GM19238 (cell line): Measurements from ENCODE around the gene CRTAC1.

Source experiments
- DNase-seq: peaks from one replicate; pipeline ENCODE4 v3.0.0; 2011; ENCODE audit warnings: low spot score; ENCODE audit not compliant: insufficient read length

CRTAC1 gene

GRCh38 chr10:97924678-97925077 is 105.7 kb downstream of the CRTAC1 start:
- no peak for DNase-seq

GRCh38 chr10:97923476-97923875 is 106.9 kb downstream of the CRTAC1 start:
- no peak for DNase-seq

- DNase-seq, result no peak
These were observed 107.4 kb downstream of the CRTAC1 start for GRCh38 chr10:97923057-97923456.

DNA sequence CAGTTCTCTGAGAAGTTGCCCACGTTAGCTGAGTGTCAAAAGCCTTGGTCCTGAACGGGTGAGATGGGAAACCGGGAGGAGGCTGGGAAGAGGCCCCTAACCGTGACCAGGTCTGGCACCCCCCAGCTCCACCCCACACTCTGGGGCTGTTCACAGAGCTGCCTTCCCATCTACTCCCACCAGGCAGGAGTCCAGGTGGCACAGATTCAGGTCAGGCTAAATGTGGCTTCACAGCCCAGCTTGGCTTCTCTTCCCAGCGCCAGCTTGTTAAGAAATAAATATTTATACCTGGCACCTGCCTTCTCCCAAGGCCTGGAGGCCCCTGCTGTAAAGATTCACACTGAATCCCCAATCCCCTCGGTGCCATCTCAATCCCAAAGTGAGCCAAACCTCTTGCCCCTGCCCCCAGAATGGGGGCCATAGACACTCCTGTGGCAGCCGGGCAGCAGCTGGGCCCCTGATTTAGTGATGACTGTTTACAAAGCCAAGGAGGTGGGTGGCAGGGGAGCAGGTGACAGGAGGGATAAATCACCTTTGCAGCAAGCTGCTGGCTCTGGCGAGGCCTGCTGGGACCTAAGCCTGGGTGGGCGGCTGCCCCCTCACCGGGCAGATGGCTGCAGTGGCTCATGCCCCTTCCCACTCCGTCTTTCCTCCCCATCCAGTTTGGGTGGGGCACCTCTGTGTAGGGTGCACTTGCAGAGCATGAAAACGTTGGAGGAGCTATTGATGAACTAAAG is 108.2 kb downstream of the CRTAC1 start:
- DNase-seq, result no peak

- DNase-seq, result no peak
These were observed 108.8 kb downstream of the CRTAC1 start for GRCh38 chr10:97921581-97922021.

- DNase-seq, result no peak
These were observed 109.6 kb downstream of the CRTAC1 start for GRCh38 chr10:97920865-97921264.

- DNase-seq, result no peak
These were observed 111.4 kb downstream of the CRTAC1 start for GRCh38 chr10:97919012-97919411.

DNA sequence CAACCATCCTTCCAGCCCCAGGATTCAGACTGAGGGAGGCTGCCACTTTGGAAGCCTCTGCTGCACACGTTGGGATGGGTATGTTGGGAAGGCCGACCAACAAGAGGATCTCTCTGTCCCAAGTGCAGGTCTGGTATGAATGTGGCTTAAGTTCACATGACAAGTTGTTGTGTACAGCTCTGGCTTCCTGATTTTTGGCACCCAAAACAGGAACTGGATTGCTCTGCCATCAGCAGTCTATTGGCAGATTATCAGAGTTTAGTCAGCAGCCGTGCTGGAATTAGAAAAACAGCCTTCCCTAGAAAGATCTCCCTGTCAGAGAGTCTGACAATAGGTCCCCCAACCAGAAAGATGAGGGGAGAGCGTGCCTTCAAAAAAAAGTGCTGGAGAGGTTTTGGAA is 113.8 kb downstream of the CRTAC1 start:
- DNase-seq, result no peak

DNA sequence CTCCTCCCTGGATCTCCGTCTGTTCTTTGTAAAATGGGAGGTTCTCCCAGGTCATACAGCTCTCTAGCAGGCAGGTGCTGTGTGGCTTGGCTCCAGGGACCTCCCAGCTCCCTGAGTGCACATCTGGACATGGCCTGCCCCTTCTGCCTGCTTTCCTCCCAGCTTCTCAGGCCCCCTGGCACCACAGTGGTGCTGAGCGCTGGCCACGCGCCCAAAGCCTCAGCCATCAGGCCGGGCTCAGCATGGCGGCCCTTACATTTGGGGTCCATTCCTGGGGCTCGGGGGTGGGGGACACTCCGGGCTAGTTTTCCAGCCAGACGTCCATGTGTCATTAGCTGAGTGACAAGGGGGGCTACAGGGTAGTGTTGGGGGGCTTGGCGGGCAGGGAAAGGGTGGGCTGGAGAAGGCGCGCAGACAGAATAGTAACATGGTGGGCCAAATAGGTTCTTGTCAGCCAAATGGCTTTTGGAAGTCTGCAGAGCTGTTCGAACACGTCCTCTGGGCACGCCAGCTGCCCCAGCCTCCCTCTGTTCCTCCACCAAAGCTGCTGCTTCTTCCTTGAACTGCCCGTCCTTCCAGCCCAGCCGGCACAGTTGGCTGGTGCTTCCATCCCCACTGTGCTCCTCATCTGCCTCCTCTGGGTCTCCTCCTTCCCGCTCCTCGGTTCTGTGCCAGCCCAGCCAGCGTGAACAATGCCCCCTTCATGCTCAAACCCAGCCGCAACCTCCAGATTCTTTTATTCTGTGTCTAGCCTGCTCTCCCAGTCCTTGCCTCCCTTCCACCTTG is 114.9 kb downstream of the CRTAC1 start:
- no peak for DNase-seq

GRCh38 chr10:97914837-97915211 is 115.6 kb downstream of the CRTAC1 start:
- DNase-seq, result peak; percentile 71

DNA sequence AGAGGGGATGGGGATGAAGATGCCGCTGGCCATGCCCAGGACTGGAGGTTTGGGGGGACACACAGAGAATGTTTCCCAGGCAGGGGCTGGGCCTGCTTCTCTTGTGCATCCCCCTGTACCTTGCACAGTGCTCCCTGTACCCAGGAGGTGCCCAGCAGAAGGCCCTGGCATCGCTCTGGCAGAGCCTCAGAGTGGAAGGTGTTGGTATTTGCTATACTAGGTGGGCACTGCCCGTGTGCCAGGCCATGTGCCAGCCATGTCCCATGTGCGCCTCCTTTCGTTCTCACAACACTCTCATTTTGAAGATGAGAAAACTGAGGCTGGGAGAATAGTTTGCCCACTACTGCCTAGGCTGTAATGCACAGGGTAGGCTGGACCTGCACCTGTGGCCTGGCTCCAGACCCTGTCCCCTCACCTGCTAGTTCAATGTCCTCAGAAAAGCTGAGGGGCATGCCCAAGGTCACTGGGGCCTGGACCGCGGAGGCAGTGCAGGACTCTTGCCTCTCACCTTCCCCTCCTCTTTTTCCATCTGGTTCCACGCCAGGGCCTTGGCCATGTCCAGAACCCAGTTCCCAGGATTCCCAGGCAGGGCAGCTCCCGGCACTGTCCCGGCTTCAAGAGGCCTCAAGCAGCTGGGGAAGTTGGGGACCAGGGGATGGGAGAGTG is 116.1 kb downstream of the CRTAC1 start:
- no peak for DNase-seq

DNA sequence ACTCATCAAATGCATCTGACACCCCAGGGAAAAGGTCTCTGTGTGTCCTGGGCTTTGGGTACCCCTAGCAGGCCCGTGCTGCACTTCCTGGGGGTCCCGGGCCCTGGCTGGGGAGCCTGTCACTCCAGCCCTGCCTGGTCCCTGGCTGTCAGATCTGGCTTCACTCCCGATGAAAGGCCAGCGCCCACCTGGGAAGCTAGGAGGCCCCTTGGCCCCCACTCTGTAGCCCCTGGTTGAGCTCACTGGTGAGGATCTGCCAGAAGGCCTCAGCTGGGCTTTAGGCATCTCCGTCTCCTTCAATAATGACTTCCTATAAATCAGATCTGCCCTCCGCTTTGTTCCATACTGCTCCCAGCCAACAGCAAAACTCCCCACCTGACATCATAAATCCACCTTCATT is 116.8 kb downstream of the CRTAC1 start:
- no peak for DNase-seq

DNA sequence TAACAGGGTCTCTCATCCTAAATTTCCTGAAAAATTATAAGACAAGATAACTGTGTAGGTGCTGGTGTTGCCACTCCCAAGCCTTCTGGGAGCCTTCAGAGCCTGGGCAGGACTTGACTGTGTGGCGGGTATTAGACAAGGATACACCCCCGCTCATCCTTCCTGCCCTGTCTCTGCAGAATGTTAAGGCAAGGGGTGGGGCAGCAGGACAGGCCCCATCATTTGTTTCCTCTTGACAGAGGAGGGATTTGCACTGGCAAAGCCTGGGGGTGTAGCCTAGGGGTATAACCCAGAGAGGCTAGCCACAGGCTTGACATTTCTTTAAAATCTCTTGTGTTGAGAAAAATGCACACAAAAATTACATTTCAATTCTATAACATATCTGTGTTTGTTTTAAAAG is 117.2 kb downstream of the CRTAC1 start:
- no peak for DNase-seq

- no peak for DNase-seq
These were observed 119.2 kb downstream of the CRTAC1 start for GRCh38 chr10:97911217-97911616.

- no peak for DNase-seq
These were observed 119.8 kb downstream of the CRTAC1 start for GRCh38 chr10:97910661-97911060.

DNA sequence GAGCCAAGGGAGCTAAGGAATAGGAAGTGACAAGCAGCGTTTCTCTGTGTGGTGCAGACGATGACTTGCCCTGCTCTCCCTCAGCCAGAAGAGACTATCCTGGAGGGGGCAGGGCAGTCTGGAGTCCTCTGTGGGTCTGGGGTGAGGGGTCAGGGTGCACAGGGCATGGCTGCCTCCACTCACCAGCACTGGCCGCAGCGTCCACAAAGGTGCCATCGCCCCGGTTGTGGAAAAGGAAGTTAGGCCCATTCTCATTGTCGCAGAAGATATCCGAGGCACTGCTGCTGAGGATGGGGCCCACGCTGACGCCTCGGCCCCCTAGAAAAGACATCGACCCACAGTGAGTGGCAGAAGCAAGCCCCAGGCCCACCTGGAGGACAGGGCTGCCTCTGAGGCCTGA is 122.6 kb downstream of the CRTAC1 start:
- no peak for DNase-seq

DNA sequence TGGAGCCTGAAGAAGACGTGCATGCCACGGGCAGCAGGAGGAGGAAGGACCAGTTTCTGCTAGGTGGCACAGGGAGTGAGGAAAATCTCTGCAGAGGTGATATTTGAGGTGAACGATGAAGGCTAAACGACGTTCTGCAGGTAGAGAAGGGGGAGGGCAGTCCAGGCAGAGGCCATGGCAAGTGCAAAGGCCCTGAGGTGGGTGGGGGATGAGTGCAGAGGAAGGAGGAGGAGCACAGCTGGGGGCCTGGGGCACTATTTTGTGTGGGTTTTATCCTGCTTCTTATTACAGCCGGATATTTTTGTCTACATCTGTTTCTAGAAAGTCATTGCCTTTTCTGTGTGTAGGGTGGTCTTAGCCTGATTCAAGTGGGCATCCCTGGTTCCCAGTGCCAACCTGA is 123.2 kb downstream of the CRTAC1 start:
- no peak for DNase-seq

GRCh38 chr10:97905276-97905675 is 125.1 kb downstream of the CRTAC1 start:
- no peak for DNase-seq

DNA sequence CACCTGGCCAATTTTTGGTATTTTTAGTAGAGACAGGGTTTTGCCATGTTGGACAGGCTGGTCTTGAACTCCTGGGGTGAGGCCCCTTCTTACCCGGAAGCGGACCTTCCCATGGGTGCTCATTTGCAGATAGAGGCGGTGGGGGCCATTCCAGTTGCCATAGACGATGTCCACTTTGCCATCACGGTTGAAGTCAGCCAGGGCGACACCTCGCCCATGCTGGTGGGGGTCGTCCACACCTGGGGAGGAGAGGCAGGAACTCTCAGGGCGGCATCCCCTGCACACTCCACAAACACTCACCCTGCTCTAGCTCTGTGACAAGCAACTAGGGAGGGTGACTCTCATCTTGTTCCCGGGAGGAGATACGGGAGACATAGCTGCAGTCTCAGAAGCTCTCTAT is 125.8 kb downstream of the CRTAC1 start:
- no peak for DNase-seq

- DNase-seq, result no peak
These were observed 126.4 kb downstream of the CRTAC1 start for GRCh38 chr10:97904018-97904381.

DNA sequence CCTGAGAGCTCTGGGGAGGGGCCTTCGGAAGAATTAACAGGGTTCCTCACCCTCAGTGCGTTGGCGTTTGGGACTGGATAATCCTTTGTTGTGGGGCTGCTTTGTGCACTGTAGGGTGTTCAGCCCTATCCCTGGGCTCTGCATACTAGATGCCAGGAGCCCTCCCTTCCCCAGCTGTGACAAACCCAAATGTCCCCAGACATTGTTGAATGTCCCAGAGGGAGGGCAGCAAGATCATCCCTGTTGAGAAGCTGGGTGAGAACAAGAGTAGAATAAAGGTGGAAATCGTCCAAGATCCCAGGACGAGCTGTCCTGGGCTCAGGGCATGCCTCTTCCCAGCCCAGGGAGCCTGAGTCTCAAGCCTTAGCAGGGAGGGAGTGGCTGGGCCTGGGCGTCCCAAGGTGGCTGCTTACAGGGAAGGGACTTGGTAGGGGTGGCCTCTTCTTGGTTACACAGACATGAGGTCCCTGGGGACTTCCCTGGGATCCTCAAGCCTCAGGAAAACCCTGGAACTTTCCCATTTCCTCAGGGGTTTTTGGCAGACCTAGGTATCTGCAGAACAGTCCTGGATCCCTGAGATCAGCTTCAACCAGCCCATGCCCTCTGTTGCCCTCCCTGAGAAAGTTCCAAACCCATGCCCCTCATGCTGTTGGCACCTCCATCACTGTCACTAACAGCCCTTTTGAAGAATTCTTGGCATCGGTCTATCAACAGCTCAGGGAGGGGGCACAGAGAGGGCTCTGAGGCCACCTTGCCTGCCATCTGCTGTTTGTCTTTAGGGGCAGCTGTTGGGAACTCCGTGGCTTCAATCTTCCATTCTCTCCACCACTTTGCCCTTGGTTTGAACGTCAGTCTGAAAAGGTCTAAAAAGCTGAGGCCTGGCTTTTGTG is 127.0 kb downstream of the CRTAC1 start:
- DNase-seq, result no peak
